Nephron progenitor cell (in vitro differentiated cells): ENCODE measurements around the gene C1orf174.

Source experiments
- DNase-seq: peaks from one replicate; pipeline ENCODE4 v3.0.0; 2021
- H3K27ac Mint-ChIP-seq: 2 replicates; pipeline ENCODE4 v1.8.0; 2021; ENCODE audit warnings: mild to moderate bottlenecking, moderate library complexity, mixed read lengths
- H3K27me3 Mint-ChIP-seq: 2 replicates; pipeline ENCODE4 v1.8.0; 2021; ENCODE audit warnings: mild to moderate bottlenecking, low read depth, mixed read lengths; ENCODE audit not compliant: poor library complexity
- H3K36me3 Mint-ChIP-seq: 2 replicates; pipeline ENCODE4 v1.8.0; 2021; ENCODE audit warnings: low read depth, mixed read lengths
- H3K4me1 Mint-ChIP-seq: 2 replicates; pipeline ENCODE4 v1.8.0; 2021; ENCODE audit warnings: mixed read lengths
- H3K4me3 Mint-ChIP-seq: 2 replicates; pipeline ENCODE4 v1.8.0; 2021; ENCODE audit warnings: mild to moderate bottlenecking, moderate library complexity, mixed read lengths
- H3K9me3 Mint-ChIP-seq: 2 replicates; pipeline ENCODE4 v1.8.0; 2021; ENCODE audit warnings: mild to moderate bottlenecking, moderate library complexity, mixed read lengths
- TF ChIP-seq, protein P1 (sequence below): fragments of 200-600 bp; sonication (generic); IDR thresholded peaks from 2 replicates; pipeline ENCODE4 v1.5.0; 2021; ENCODE audit warnings: antibody characterized with exemption

The C1orf174 gene

GRCh38 chr1:3928586-3928985, 28.5 kb upstream of the C1orf174 start:
- peaks cover 11% of the 10 kb centered on the region for H3K9me3 Mint-ChIP-seq
- H3K27ac Mint-ChIP-seq, result no peak overlapping the region
- peaks cover 22% of the 10 kb centered on the region for H3K27me3 Mint-ChIP-seq
- no peaks in the 10 kb centered on the region for H3K36me3 Mint-ChIP-seq
- TF ChIP-seq, protein P1, sequence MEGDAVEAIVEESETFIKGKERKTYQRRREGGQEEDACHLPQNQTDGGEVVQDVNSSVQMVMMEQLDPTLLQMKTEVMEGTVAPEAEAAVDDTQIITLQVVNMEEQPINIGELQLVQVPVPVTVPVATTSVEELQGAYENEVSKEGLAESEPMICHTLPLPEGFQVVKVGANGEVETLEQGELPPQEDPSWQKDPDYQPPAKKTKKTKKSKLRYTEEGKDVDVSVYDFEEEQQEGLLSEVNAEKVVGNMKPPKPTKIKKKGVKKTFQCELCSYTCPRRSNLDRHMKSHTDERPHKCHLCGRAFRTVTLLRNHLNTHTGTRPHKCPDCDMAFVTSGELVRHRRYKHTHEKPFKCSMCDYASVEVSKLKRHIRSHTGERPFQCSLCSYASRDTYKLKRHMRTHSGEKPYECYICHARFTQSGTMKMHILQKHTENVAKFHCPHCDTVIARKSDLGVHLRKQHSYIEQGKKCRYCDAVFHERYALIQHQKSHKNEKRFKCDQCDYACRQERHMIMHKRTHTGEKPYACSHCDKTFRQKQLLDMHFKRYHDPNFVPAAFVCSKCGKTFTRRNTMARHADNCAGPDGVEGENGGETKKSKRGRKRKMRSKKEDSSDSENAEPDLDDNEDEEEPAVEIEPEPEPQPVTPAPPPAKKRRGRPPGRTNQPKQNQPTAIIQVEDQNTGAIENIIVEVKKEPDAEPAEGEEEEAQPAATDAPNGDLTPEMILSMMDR, result no peak
- H3K4me3 Mint-ChIP-seq, result no peak overlapping the region
- peaks cover 16% of the 10 kb centered on the region for H3K4me1 Mint-ChIP-seq
- no peak for DNase-seq

DNA sequence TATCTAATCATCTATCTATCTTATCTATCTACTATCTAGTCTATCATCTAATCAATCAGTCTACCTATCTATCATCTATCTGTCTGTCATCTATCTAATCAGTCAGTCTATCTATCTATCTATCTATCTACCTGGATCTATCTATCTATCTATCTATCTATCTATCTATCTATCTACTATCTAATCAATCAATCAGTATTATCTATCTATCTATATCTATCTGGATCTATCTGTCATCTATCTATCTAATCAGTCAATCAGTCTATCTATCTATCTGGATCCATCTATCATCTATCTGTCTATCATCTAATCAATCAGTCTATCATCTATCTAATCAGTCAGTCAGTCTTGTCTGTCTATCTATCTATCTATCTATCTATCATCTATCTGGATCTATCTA, 26.9 kb upstream of the C1orf174 start:
- Mint-ChIP-seq H3K36me3 (no peaks in the 10 kb centered on the region), H3K9me3 (peaks cover 11% of the 10 kb centered on the region), H3K27ac (no peak overlapping the region), H3K4me1 (peaks cover 16% of the 10 kb centered on the region), H3K27me3 (peaks cover 22% of the 10 kb centered on the region), H3K4me3 (no peak overlapping the region)
- TF ChIP-seq, protein P1, result no peak
- DNase-seq, result no peak

- Mint-ChIP-seq H3K9me3 (peaks cover 11% of the 10 kb centered on the region), H3K27me3 (peaks cover 20% of the 10 kb centered on the region), H3K27ac (no peak overlapping the region), H3K4me3 (no peak overlapping the region), H3K36me3 (no peaks in the 10 kb centered on the region), H3K4me1 (peaks cover 16% of the 10 kb centered on the region)
- TF ChIP-seq, protein P1, result no peak
- DNase-seq, result no peak
These were observed 25.7 kb upstream of the C1orf174 start for GRCh38 chr1:3925762-3926161.

DNA sequence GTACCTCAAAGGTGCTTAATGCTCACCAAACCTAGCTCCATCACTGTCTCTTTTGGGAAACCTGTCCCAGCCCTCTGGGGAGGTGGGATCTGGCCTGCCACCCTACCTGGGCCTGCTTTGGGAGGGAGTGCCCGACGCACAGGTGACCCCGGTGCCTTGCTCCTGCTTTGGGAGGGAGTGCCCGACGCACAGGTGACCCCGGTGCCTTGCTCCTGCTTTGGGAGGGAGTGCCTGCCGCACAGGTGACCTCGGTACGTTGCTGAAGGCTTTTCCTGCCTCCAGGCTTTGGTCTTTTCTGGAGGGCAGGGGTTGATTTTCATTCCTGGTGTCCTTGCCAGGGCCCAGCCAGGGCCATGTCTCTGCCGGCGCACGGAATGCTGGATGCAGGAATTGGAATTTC, 25.2 kb upstream of the C1orf174 start:
- H3K4me1 Mint-ChIP-seq, result peaks cover 12% of the 10 kb centered on the region
- H3K27ac Mint-ChIP-seq, result no peak overlapping the region
- no peak for DNase-seq
- no peak overlapping the region for H3K4me3 Mint-ChIP-seq
- H3K36me3 Mint-ChIP-seq, result no peaks in the 10 kb centered on the region
- TF ChIP-seq, protein P1, result no peak
- peaks cover 21% of the 10 kb centered on the region for H3K27me3 Mint-ChIP-seq
- peaks cover 7% of the 10 kb centered on the region for H3K9me3 Mint-ChIP-seq

DNA sequence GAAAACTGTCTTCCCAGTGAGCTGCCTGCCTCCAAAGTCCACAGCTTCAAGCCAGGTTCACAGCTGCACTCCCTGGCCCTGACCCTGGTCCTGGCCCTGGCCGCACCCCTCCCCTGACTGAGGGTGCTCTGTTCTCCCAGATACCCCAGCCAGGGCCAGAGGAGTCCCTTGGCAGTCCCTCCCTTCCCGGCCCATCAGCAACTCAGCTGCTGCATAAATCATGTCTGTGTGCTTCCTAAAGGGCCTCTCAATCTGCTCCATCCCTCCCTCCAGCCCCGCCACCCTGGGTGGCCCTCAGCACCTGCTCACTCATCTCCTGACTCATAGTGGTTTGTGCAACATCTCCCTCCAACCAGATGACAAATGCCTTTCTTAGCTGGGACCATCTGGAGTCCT, 24.8 kb upstream of the C1orf174 start:
- Mint-ChIP-seq H3K4me1 (peaks cover 10% of the 10 kb centered on the region), H3K9me3 (peaks cover 4% of the 10 kb centered on the region), H3K27ac (no peak overlapping the region), H3K27me3 (peaks cover 21% of the 10 kb centered on the region), H3K36me3 (no peaks in the 10 kb centered on the region), H3K4me3 (no peak overlapping the region)
- DNase-seq, result no peak
- TF ChIP-seq, protein P1, result no peak

- TF ChIP-seq, protein P1, result no peak
- no peak for DNase-seq
- H3K27me3 Mint-ChIP-seq, result peaks cover 16% of the 10 kb centered on the region
- peaks cover under 1% of the 10 kb centered on the region for H3K9me3 Mint-ChIP-seq
- H3K27ac Mint-ChIP-seq, result no peak overlapping the region
- peaks cover 10% of the 10 kb centered on the region for H3K4me1 Mint-ChIP-seq
- H3K4me3 Mint-ChIP-seq, result no peak overlapping the region
- no peaks in the 10 kb centered on the region for H3K36me3 Mint-ChIP-seq
These were observed 24.2 kb upstream of the C1orf174 start for GRCh38 chr1:3924186-3924824.
